H9 (cell line): ENCODE measurements around the gene CARD11. TPM values are rescaled to one million over a fixed set of nuclear protein-coding genes. Genes with fewer than 3 reads are reported as not detected.

ENCODE experiments used
- DNase-seq: peaks from one replicate; pipeline ENCODE4 v3.0.0-alpha.2; 2017
- H2AFZ ChIP-seq: one replicate; pipeline ENCODE4 v1.6.1; 2013; ENCODE audit warnings: mild to moderate bottlenecking, low read length, control low read depth, moderate library complexity
- H2AK5ac ChIP-seq: 2 replicates; pipeline ENCODE4 v1.6.1; 2013; ENCODE audit warnings: low read length, control low read depth, mixed read lengths; ENCODE audit not compliant: insufficient read length
- H2BK120ac ChIP-seq: one replicate; pipeline ENCODE4 v1.6.1; 2013; ENCODE audit warnings: low read depth, mild to moderate bottlenecking, low read length, control low read depth, inconsistent platforms; ENCODE audit not compliant: poor library complexity, severe bottlenecking
- H2BK12ac ChIP-seq: 2 replicates; pipeline ENCODE4 v1.6.1; 2013; ENCODE audit warnings: low read length, control low read depth, mixed read lengths, low read depth; ENCODE audit not compliant: insufficient read length
- H2BK15ac ChIP-seq: 2 replicates; pipeline ENCODE4 v1.6.1; 2013; ENCODE audit warnings: low read depth, low read length, control low read depth
- H2BK20ac ChIP-seq: one replicate; pipeline ENCODE4 v1.6.1; 2013; ENCODE audit warnings: low read depth, mild to moderate bottlenecking, low read length, control low read depth, inconsistent platforms; ENCODE audit not compliant: poor library complexity, severe bottlenecking
- H2BK5ac ChIP-seq: 2 replicates; pipeline ENCODE4 v1.6.1; 2013; ENCODE audit warnings: low read length, control low read depth, mixed read lengths; ENCODE audit not compliant: insufficient read length
- H3K14ac ChIP-seq: 2 replicates; pipeline ENCODE4 v1.6.1; 2013; ENCODE audit warnings: low read length, control low read depth; ENCODE audit not compliant: insufficient read depth
- H3K18ac ChIP-seq: 2 replicates; pipeline ENCODE4 v1.6.1; 2013; ENCODE audit warnings: low read depth, mild to moderate bottlenecking, mixed read lengths, low read length, control low read depth; ENCODE audit not compliant: insufficient read length
- H3K23ac ChIP-seq: 2 replicates; pipeline ENCODE4 v1.6.1; 2013; ENCODE audit warnings: low read length, control low read depth, mixed read lengths, low read depth; ENCODE audit not compliant: insufficient read length
- H3K23me2 ChIP-seq: 2 replicates; pipeline ENCODE4 v1.6.1; 2013; ENCODE audit warnings: low read depth, mild to moderate bottlenecking, mixed read lengths, low read length, control low read depth; ENCODE audit not compliant: insufficient read length, poor library complexity, severe bottlenecking
- H3K27ac ChIP-seq: 2 replicates; pipeline ENCODE4 v1.5.1; 2013; ENCODE audit warnings: low read length, control low read depth, mixed read lengths, low read depth; ENCODE audit not compliant: insufficient read length
- H3K27me3 ChIP-seq: 2 replicates; pipeline ENCODE4 v1.6.1; 2013; ENCODE audit warnings: low read length, control low read depth, inconsistent platforms; ENCODE audit not compliant: insufficient read depth
- H3K4ac ChIP-seq: 2 replicates; pipeline ENCODE4 v1.6.1; 2013; ENCODE audit warnings: low read depth, mild to moderate bottlenecking, control low read depth, inconsistent platforms, low read length, moderate library complexity
- H3K4me1 ChIP-seq: 2 replicates; pipeline ENCODE4 v1.6.1; 2013; ENCODE audit warnings: low read length, control low read depth, inconsistent platforms; ENCODE audit not compliant: insufficient read depth
- H3K4me2 ChIP-seq: 2 replicates; pipeline ENCODE4 v1.6.1; 2013; ENCODE audit warnings: low read length, control low read depth, mixed read lengths; ENCODE audit not compliant: insufficient read length, insufficient read depth
- H3K56ac ChIP-seq: 2 replicates; pipeline ENCODE4 v1.6.1; 2013; ENCODE audit warnings: low read depth, mild to moderate bottlenecking, mixed read lengths, low read length, control low read depth; ENCODE audit not compliant: insufficient read length
- H3K79me1 ChIP-seq: 2 replicates; pipeline ENCODE4 v1.6.1; 2013; ENCODE audit warnings: low read depth, mild to moderate bottlenecking, moderate library complexity, low read length, control low read depth, inconsistent platforms; ENCODE audit not compliant: insufficient read depth, poor library complexity, severe bottlenecking
- H3K79me2 ChIP-seq: 2 replicates; pipeline ENCODE4 v1.6.1; 2013; ENCODE audit warnings: low read length, control low read depth, inconsistent platforms; ENCODE audit not compliant: insufficient read depth
- H3K9ac ChIP-seq: 2 replicates; pipeline ENCODE4 v1.6.1; 2013; ENCODE audit warnings: low read length, control low read depth, mixed read lengths; ENCODE audit not compliant: insufficient read length; ENCODE audit errors: extremely low read depth
- H3K9me3 ChIP-seq: one replicate; pipeline ENCODE4 v1.6.1; 2013; ENCODE audit warnings: low read depth, low read length, inconsistent platforms; ENCODE audit not compliant: control insufficient read depth
- H3T11ph ChIP-seq: one replicate; pipeline ENCODE4 v1.6.1; 2013; ENCODE audit warnings: mild to moderate bottlenecking, low read length, control low read depth, inconsistent platforms
- H4K20me1 ChIP-seq: one replicate; pipeline ENCODE4 v1.6.1; 2013; ENCODE audit not compliant: control insufficient read depth, insufficient read length, insufficient read depth
- H4K5ac ChIP-seq: 2 replicates; pipeline ENCODE4 v1.6.1; 2013; ENCODE audit warnings: low read depth, mild to moderate bottlenecking, mixed read lengths, low read length, control low read depth; ENCODE audit not compliant: insufficient read length
- H4K8ac ChIP-seq: replicated peaks from 2 replicates; pipeline ENCODE4 v1.6.1; 2013; ENCODE audit warnings: low read length, control low read depth, mixed read lengths, low read depth; ENCODE audit not compliant: insufficient read length
- H4K91ac ChIP-seq: 2 replicates; pipeline ENCODE4 v1.6.1; 2013; ENCODE audit warnings: low read depth, mild to moderate bottlenecking, moderate library complexity, mixed read lengths, low read length, control low read depth; ENCODE audit not compliant: insufficient read length
- H3K27ac Mint-ChIP-seq, 3 experiments: 2 replicates in 2 of 3; 3 replicates in 1 of 3; pipeline ENCODE4 v1.8.0; 2020 to 2021; ENCODE audit warnings: mixed read lengths in 3 of 3, mild to moderate bottlenecking in 1 of 3, moderate library complexity in 1 of 3
- H3K27me3 Mint-ChIP-seq: 2 replicates; pipeline ENCODE4 v1.8.0; 2021; ENCODE audit warnings: low read depth, mild to moderate bottlenecking, moderate library complexity, mixed read lengths
- H3K36me3 Mint-ChIP-seq, 3 experiments: 2 replicates in 2 of 3; 3 replicates in 1 of 3; pipeline ENCODE4 v1.8.0; 2020 to 2021; ENCODE audit warnings: low read depth in 3 of 3, mixed read lengths in 3 of 3; ENCODE audit not compliant: insufficient read depth in 1 of 3
- H3K4me1 Mint-ChIP-seq, 2 experiments: 2 replicates each; pipeline ENCODE4 v1.8.0; 2020; ENCODE audit warnings: mixed read lengths in 2 of 2
- H3K4me3 Mint-ChIP-seq, 2 experiments: 2 replicates in 1 of 2; 3 replicates in 1 of 2; pipeline ENCODE4 v1.8.0; 2020 to 2021; ENCODE audit warnings: mild to moderate bottlenecking in 2 of 2, mixed read lengths in 2 of 2, moderate library complexity in 1 of 2
- H3K9me3 Mint-ChIP-seq, 2 experiments: 2 replicates in 1 of 2; 3 replicates in 1 of 2; pipeline ENCODE4 v1.8.0; 2020; ENCODE audit warnings: mild to moderate bottlenecking in 2 of 2, mixed read lengths in 2 of 2, moderate library complexity in 1 of 2
- WGBS: extraction: QIAGEN DNeasy Blood & Tissue Kit; methylation state at CpG from one replicate; pipeline ENCODE4 v1.1.7; 2013; ENCODE audit warnings: missing lambda C conversion rate, low lambda C conversion rate, mixed read lengths; ENCODE audit not compliant: insufficient read length; ENCODE audit errors: extremely low coverage; 5-methylcytosine and 5-hydroxymethylcytosine counted together
- total RNA-seq: library from RNA; stranded (reverse); gene quantifications from 2 replicates; pipeline ENCODE4 v1.2.1, GENCODE V29; 2021
- TF ChIP-seq, protein P1 (sequence below): fragments of 200-600 bp; sonication (generic); conservative IDR thresholded peaks from 3 replicates; pipeline ENCODE4 v1.8.0; 2021; ENCODE audit warnings: antibody characterized with exemption, mild to moderate bottlenecking

Gene CARD11
- total RNA-seq, 1 experiment from 2014 or later = 20.0 TPM

DNA sequence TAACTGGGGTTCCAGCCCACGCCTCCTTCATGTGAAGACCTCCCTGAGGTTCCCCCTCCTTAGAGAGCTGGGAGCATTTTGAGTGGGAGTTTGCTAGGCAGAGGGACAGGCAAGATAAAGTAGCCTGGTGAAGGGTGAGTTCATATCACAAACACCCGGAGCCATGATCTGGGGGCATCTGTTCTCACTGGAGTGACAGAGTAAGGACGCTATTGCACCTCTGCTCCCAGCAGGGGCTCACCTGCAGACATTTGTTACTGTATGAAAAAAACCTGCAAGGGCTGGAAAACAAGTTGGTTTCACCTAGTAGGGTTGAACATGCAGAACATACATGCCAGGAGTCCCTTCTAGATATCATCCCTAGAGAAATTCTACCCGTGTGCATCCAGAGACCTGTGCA, 88.4 kb downstream of the CARD11 start:
- no peak for DNase-seq
- TF ChIP-seq, protein P1, sequence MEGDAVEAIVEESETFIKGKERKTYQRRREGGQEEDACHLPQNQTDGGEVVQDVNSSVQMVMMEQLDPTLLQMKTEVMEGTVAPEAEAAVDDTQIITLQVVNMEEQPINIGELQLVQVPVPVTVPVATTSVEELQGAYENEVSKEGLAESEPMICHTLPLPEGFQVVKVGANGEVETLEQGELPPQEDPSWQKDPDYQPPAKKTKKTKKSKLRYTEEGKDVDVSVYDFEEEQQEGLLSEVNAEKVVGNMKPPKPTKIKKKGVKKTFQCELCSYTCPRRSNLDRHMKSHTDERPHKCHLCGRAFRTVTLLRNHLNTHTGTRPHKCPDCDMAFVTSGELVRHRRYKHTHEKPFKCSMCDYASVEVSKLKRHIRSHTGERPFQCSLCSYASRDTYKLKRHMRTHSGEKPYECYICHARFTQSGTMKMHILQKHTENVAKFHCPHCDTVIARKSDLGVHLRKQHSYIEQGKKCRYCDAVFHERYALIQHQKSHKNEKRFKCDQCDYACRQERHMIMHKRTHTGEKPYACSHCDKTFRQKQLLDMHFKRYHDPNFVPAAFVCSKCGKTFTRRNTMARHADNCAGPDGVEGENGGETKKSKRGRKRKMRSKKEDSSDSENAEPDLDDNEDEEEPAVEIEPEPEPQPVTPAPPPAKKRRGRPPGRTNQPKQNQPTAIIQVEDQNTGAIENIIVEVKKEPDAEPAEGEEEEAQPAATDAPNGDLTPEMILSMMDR = no peak
- Mint-ChIP-seq H3K27me3 (no peaks in the 10 kb centered on the region), H3K4me3 (no peak overlapping the region), H3K4me1 (peaks cover 2 to 5% of the 10 kb centered on the region in 2 experiments), H3K27ac (no peak overlapping the region), H3K36me3 (peaks cover 15 to 31% (median 23%) of the 10 kb centered on the region in 3 experiments), H3K9me3 (peaks cover 10 to 12% of the 10 kb centered on the region in 2 experiments)
- H3K27me3 ChIP-seq = no peaks in the 10 kb centered on the region
- no peak overlapping the region for H4K91ac ChIP-seq
- H4K8ac ChIP-seq = no peak overlapping the region
- no peak overlapping the region for H2BK15ac ChIP-seq
- H4K20me1 ChIP-seq = no peaks in the 10 kb centered on the region
- no peak overlapping the region for H2BK12ac ChIP-seq
- no peak overlapping the region for H3K14ac ChIP-seq
- no peak overlapping the region for H3K23ac ChIP-seq
- H3K56ac ChIP-seq = no peak overlapping the region
- H2BK5ac ChIP-seq = no peak overlapping the region
- peak overlapping the region; percentile 29 for H3K9ac ChIP-seq
- H2AFZ ChIP-seq = no peak overlapping the region
- H3K18ac ChIP-seq = no peak overlapping the region
- no peaks in the 10 kb centered on the region for H3K9me3 ChIP-seq
- no peak overlapping the region for H3K27ac ChIP-seq
- H3T11ph ChIP-seq = no peak overlapping the region
- no peak overlapping the region for H2AK5ac ChIP-seq
- no peak overlapping the region for H2BK120ac ChIP-seq
- no peaks in the 10 kb centered on the region for H3K4me1 ChIP-seq
- H2BK20ac ChIP-seq = no peak overlapping the region
- H3K23me2 ChIP-seq = no peaks in the 10 kb centered on the region
- no peak overlapping the region for H3K4ac ChIP-seq
- no peak overlapping the region for H3K4me2 ChIP-seq
- H3K79me2 ChIP-seq = no peaks in the 10 kb centered on the region
- no peak overlapping the region for H4K5ac ChIP-seq
- no CpG with 5 or more reads among the region's 4 CpGs for WGBS
- H3K79me1 ChIP-seq = no peaks in the 10 kb centered on the region
